PC-3 (cell line): Measurements from ENCODE around the gene HMGXB4. TPM values are rescaled to one million over a fixed set of nuclear protein-coding genes. Genes with fewer than 3 reads are reported as not detected.

Source experiments
- ATAC-seq: fragments of 200-7000 bp; cut with Tn5 transposase; 2 replicates; pipeline ENCODE4 v1.9.1; 2020; ENCODE audit warnings: mild to moderate bottlenecking, moderate library complexity
- BruUV-seq: library from RNA; stranded (reverse); fragments of 400-500 nt; replicated peaks from 2 replicates; lab custom pipeline; 2021; lab: Mats Ljungman, UMichigan
- CTCF ChIA-PET: fragments of 300-600 bp; sonication (Branson Sonifier 250); formaldehyde crosslinking; loops from one replicate; lab custom pipeline; 2022; ENCODE audit warnings: antibody characterized with exemption; lab: Charles Lee
- POLR2A ChIA-PET: fragments of 300-600 bp; sonication (Branson Sonifier 250); formaldehyde crosslinking; loops from one replicate; lab custom pipeline; 2022; ENCODE audit warnings: antibody characterized with exemption; ENCODE audit not compliant: unreplicated experiment; lab: Charles Lee
- DNase-seq: peaks from one replicate; pipeline ENCODE4 v3.0.0-alpha.2; 2015
- H2AFZ ChIP-seq: fragments of 300-600 bp; sonication (generic); 2 replicates; pipeline ENCODE4 v1.6.0; 2016; ENCODE audit warnings: antibody characterized with exemption, low read length
- H3F3A ChIP-seq: fragments of 300-600 bp; sonication (generic); one replicate; pipeline ENCODE4 v1.6.0; 2017; ENCODE audit warnings: antibody characterized with exemption, low read length, control low read depth, mild to moderate bottlenecking; ENCODE audit not compliant: unreplicated experiment
- H3K27ac ChIP-seq: fragments of 300-600 bp; sonication (generic); 2 replicates; pipeline ENCODE4 v1.5.1; 2016; ENCODE audit warnings: mild to moderate bottlenecking, low read length
- H3K27me3 ChIP-seq: fragments of 300-600 bp; sonication (generic); 2 replicates; pipeline ENCODE4 v1.6.1; 2016; ENCODE audit warnings: low read length, mixed read lengths
- H3K36me3 ChIP-seq: fragments of 300-600 bp; sonication (generic); 2 replicates; pipeline ENCODE4 v1.6.1; 2016; ENCODE audit warnings: low read depth, mixed run types, low read length, mixed read lengths
- H3K4me1 ChIP-seq: fragments of 300-600 bp; sonication (generic); 2 replicates; pipeline ENCODE4 v1.5.1; 2016; ENCODE audit warnings: low read length; ENCODE audit not compliant: insufficient read depth
- H3K4me2 ChIP-seq: fragments of 300-600 bp; sonication (generic); 2 replicates; pipeline ENCODE4 v1.6.0; 2016; ENCODE audit warnings: low read length
- H3K4me3 ChIP-seq: fragments of 300-600 bp; sonication (generic); 2 replicates; pipeline ENCODE4 v1.5.1; 2016; ENCODE audit warnings: mild to moderate bottlenecking, low read length, mixed read lengths
- H3K79me2 ChIP-seq: fragments of 300-600 bp; sonication (generic); 2 replicates; pipeline ENCODE4 v1.6.1; 2017; ENCODE audit warnings: low read length, mixed read lengths
- H3K9ac ChIP-seq: fragments of 300-600 bp; sonication (generic); 2 replicates; pipeline ENCODE4 v1.6.0; 2016; ENCODE audit warnings: mild to moderate bottlenecking, low read length
- H3K9me2 ChIP-seq: fragments of 300-600 bp; sonication (generic); replicated peaks from 2 replicates; pipeline ENCODE4 v1.6.1; 2016; ENCODE audit warnings: mixed run types, low read length, mixed read lengths
- H3K9me3 ChIP-seq: fragments of 300-600 bp; sonication (generic); 2 replicates; pipeline ENCODE4 v1.6.1; 2016; ENCODE audit warnings: low read length, mixed read lengths
- H4K20me1 ChIP-seq: fragments of 300-600 bp; sonication (generic); 2 replicates; pipeline ENCODE4 v1.6.1; 2016; ENCODE audit warnings: low read length, mixed read lengths
- CTCF ChIP-seq: fragments of 300-600 bp; sonication (generic); conservative IDR thresholded peaks from 2 replicates; pipeline ENCODE4 v1.5.1; 2017; ENCODE audit warnings: antibody characterized with exemption, low read depth, mild to moderate bottlenecking, low read length
- EZH2 ChIP-seq: fragments of 300-600 bp; sonication (generic); IDR thresholded peaks from one replicate; pipeline ENCODE4 v1.6.1; 2017; ENCODE audit warnings: antibody characterized with exemption, mild to moderate bottlenecking, low read length; ENCODE audit not compliant: unreplicated experiment
- EZH2phosphoT487 ChIP-seq: fragments of 300-600 bp; sonication (generic); IDR thresholded peaks from 2 replicates; pipeline ENCODE4 v1.6.1; 2018; ENCODE audit warnings: mild to moderate bottlenecking, antibody characterized with exemption, low read length, borderline replicate concordance
- intact Hi-C: fragments of 100-400 bp; cut with micrococcal nuclease; formaldehyde crosslinking; loops from 2 replicates; pipeline ENCODE4 v1.9.0; 2023
- total RNA-seq: library from RNA; depleted of rRNA; stranded (reverse); fragments of >200 nt; gene quantifications from 2 replicates; pipeline ENCODE4 v1.2.3, GENCODE V29; 2014

HMGXB4 gene
- total RNA-seq, 1 experiment from 2014 or later, result 12.9 TPM

GRCh38 chr22:35315141-35315854 is 58.0 kb downstream of the HMGXB4 start:
- ChIA-PET POLR2A (no interaction called here), CTCF (interaction anchor here (0.6 kb wide), 1 partner anchor 46 kb away, joined by 3 read pairs; no protein-coding TSS in a partner anchor)
- Histone ChIP-seq H3K4me2 (no peak overlapping the region), H3K27ac (no peak overlapping the region), H3F3A (no peaks in the 10 kb centered on the region), H2AFZ (no peak overlapping the region), H3K4me1 (peaks cover 28% of the 10 kb centered on the region), H3K4me3 (no peak overlapping the region), H3K9me2 (no peaks in the 10 kb centered on the region), H3K9me3 (no peaks in the 10 kb centered on the region), H3K9ac (no peak overlapping the region), H3K79me2 (peaks cover 9% of the 10 kb centered on the region; the same call in 1 of the 2 replicates), H3K27me3 (no peaks in the 10 kb centered on the region), H4K20me1 (no peaks in the 10 kb centered on the region), H3K36me3 (no peaks in the 10 kb centered on the region)
- ATAC-seq (no peak), DNase-seq (no peak)
- no peak for TF ChIP-seq EZH2phosphoT487
- no TSS peak for BruUV-seq
- intact Hi-C loops, result no loop called here

GRCh38 chr22:35315855-35316745 is 58.8 kb downstream of the HMGXB4 start:
- POLR2A ChIA-PET, result no interaction called here

GRCh38 chr22:35316751-35317150 is 59.5 kb downstream of the HMGXB4 start:
- POLR2A ChIA-PET, result no interaction called here
- no peaks in the 10 kb centered on the region for H4K20me1 ChIP-seq
- no peaks in the 10 kb centered on the region for H3F3A ChIP-seq
- H3K9me3 ChIP-seq, result no peaks in the 10 kb centered on the region
- H3K4me2 ChIP-seq, result no peak overlapping the region
- no peaks in the 10 kb centered on the region for H3K36me3 ChIP-seq
- H3K27me3 ChIP-seq, result no peaks in the 10 kb centered on the region
- intact Hi-C loops, result no loop called here
- peaks cover 6% of the 10 kb centered on the region; the same call in 1 of the 2 replicates for H3K79me2 ChIP-seq
- no TSS peak for BruUV-seq
- DNase-seq, result no peak
- H2AFZ ChIP-seq, result no peak overlapping the region
- H3K9me2 ChIP-seq, result no peaks in the 10 kb centered on the region
- TF ChIP-seq EZH2phosphoT487 (no peak), EZH2 (no peak), CTCF (no peak)
- CTCF ChIA-PET, result no interaction called here
- ATAC-seq, result no peak
- peaks cover 22% of the 10 kb centered on the region for H3K4me1 ChIP-seq
- no peak overlapping the region for H3K9ac ChIP-seq
- H3K4me3 ChIP-seq, result no peak overlapping the region
- H3K27ac ChIP-seq, result no peak overlapping the region

More at GRCh38 chr22:35315855-35316745, 58.8 kb downstream of the HMGXB4 start:
- no peaks in the 10 kb centered on the region for H4K20me1 ChIP-seq
- peaks cover 9% of the 10 kb centered on the region; the same call in 1 of the 2 replicates for H3K79me2 ChIP-seq
- no peak overlapping the region for H3K9ac ChIP-seq
- H3K27me3 ChIP-seq, result no peaks in the 10 kb centered on the region
- H3K9me3 ChIP-seq, result no peaks in the 10 kb centered on the region
- no peak overlapping the region for H3K4me3 ChIP-seq
- H3K27ac ChIP-seq, result no peak overlapping the region
- H3F3A ChIP-seq, result no peaks in the 10 kb centered on the region
- H3K36me3 ChIP-seq, result no peaks in the 10 kb centered on the region
- H3K4me2 ChIP-seq, result no peak overlapping the region
- no peaks in the 10 kb centered on the region for H3K9me2 ChIP-seq
- H3K4me1 ChIP-seq, result peaks cover 22% of the 10 kb centered on the region
- TF ChIP-seq CTCF, result no peak
- no peak for TF ChIP-seq EZH2phosphoT487
- TF ChIP-seq EZH2, result no peak
- no TSS peak for BruUV-seq
- intact Hi-C loops, result no loop called here
- ATAC-seq (no peak), DNase-seq (no peak)
- H2AFZ ChIP-seq, result no peak overlapping the region
- CTCF ChIA-PET, result no interaction called here
